ENCODE results near the gene MVD.
A peak's percentile ranks its signal among the peaks of the same experiment; 100 is the strongest.

Gene MVD

GRCh38 chr16:88619859-88620815 is 42.8 kb downstream of the MVD start:
- no peak for TF ChIP-seq CTCF (conservative IDR thresholded peaks at IDR 0.05; ENCODE audit: control insufficient read depth, insufficient read depth, low read depth, low read length)
- peak; percentile 12 for DNase-seq (ENCODE audit: low read depth)
- H3K4me3 ChIP-seq (ENCODE audit: control insufficient read depth, low read depth, low read length) = no peak overlapping the region

GRCh38 chr16:88618956-88619667 is 43.8 kb downstream of the MVD start:
- no peak overlapping the region for H3K4me3 ChIP-seq (ENCODE audit: control insufficient read depth, low read depth, low read length)
- TF ChIP-seq CTCF (conservative IDR thresholded peaks at IDR 0.05; ENCODE audit: control insufficient read depth, insufficient read depth, low read depth, low read length) = no peak
- no peak for DNase-seq (ENCODE audit: low read depth)

- no peak for DNase-seq (ENCODE audit: low read depth)
- no peak for TF ChIP-seq CTCF (conservative IDR thresholded peaks at IDR 0.05; ENCODE audit: control insufficient read depth, insufficient read depth, low read depth, low read length)
- H3K4me3 ChIP-seq (ENCODE audit: control insufficient read depth, low read depth, low read length) = no peak overlapping the region
These were observed 44.5 kb downstream of the MVD start for GRCh38 chr16:88618182-88618955.

GRCh38 chr16:88617268-88618031 is 45.4 kb downstream of the MVD start:
- DNase-seq (ENCODE audit: low read depth) = no peak
- no peak overlapping the region for H3K4me3 ChIP-seq (ENCODE audit: control insufficient read depth, low read depth, low read length)
- no peak for TF ChIP-seq CTCF (conservative IDR thresholded peaks at IDR 0.05; ENCODE audit: control insufficient read depth, insufficient read depth, low read depth, low read length)

GRCh38 chr16:88616736-88617135 is 46.2 kb downstream of the MVD start:
- no peak overlapping the region for H3K4me3 ChIP-seq (ENCODE audit: control insufficient read depth, low read depth, low read length)
- no peak for DNase-seq (ENCODE audit: low read depth)
- no peak for TF ChIP-seq CTCF (conservative IDR thresholded peaks at IDR 0.05; ENCODE audit: control insufficient read depth, insufficient read depth, low read depth, low read length)

GRCh38 chr16:88616320-88616719 is 46.6 kb downstream of the MVD start:
- no peak for DNase-seq (ENCODE audit: low read depth)
- no peak for TF ChIP-seq CTCF (conservative IDR thresholded peaks at IDR 0.05; ENCODE audit: control insufficient read depth, insufficient read depth, low read depth, low read length)
- H3K4me3 ChIP-seq (ENCODE audit: control insufficient read depth, low read depth, low read length) = no peak overlapping the region

All from fibroblast of mammary gland (primary cell).